ENCODE results near the gene VSNL1.
A peak's percentile ranks its signal among the peaks of the same experiment; 100 is the strongest.

VSNL1 gene

GRCh38 chr2:17646081-17646554 is 105.6 kb downstream of the VSNL1 start:
- H3K4me3 ChIP-seq (replicated peaks in 1 of 2; ENCODE audit: low read depth in 2 of 2, low read length in 2 of 2) = no peak overlapping the region
- peak; percentile 83 for TF ChIP-seq CTCF (IDR thresholded peaks at IDR 0.05; ENCODE audit: low read depth, low read length)
- peak; percentile 88 to 92 for DNase-seq (ENCODE audit: low read depth in 2 of 2)

GRCh38 chr2:17646838-17647701 is 106.6 kb downstream of the VSNL1 start:
- H3K4me3 ChIP-seq (replicated peaks in 1 of 2; ENCODE audit: low read depth in 2 of 2, low read length in 2 of 2) = no peak overlapping the region
- DNase-seq (ENCODE audit: low read depth in 2 of 2) = no peak
- no peak for TF ChIP-seq CTCF (IDR thresholded peaks at IDR 0.05; ENCODE audit: low read depth, low read length)

- no peak for TF ChIP-seq CTCF (IDR thresholded peaks at IDR 0.05; ENCODE audit: low read depth, low read length)
- no peak overlapping the region for H3K4me3 ChIP-seq (replicated peaks in 1 of 2; ENCODE audit: low read depth in 2 of 2, low read length in 2 of 2)
- no peak for DNase-seq (ENCODE audit: low read depth in 2 of 2)
Measured at GRCh38 chr2:17648581-17648980, 108.1 kb downstream of the VSNL1 start.

GRCh38 chr2:17649026-17649425 is 108.5 kb downstream of the VSNL1 start:
- TF ChIP-seq CTCF (IDR thresholded peaks at IDR 0.05; ENCODE audit: low read depth, low read length) = no peak
- H3K4me3 ChIP-seq (replicated peaks in 1 of 2; ENCODE audit: low read depth in 2 of 2, low read length in 2 of 2) = no peak overlapping the region
- DNase-seq (ENCODE audit: low read depth in 2 of 2) = no peak

GRCh38 chr2:17652681-17653394 is 112.3 kb downstream of the VSNL1 start:
- DNase-seq (ENCODE audit: low read depth in 2 of 2) = peak in 1 of 2 donors; percentile 13
- no peak overlapping the region for H3K4me3 ChIP-seq (replicated peaks in 1 of 2; ENCODE audit: low read depth in 2 of 2, low read length in 2 of 2)
- no peak for TF ChIP-seq CTCF (IDR thresholded peaks at IDR 0.05; ENCODE audit: low read depth, low read length)

GRCh38 chr2:17657759-17658158 is 117.3 kb downstream of the VSNL1 start:
- TF ChIP-seq CTCF (IDR thresholded peaks at IDR 0.05; ENCODE audit: low read depth, low read length) = no peak
- DNase-seq (ENCODE audit: low read depth in 2 of 2) = no peak
- H3K4me3 ChIP-seq (replicated peaks in 1 of 2; ENCODE audit: low read depth in 2 of 2, low read length in 2 of 2) = no peak overlapping the region
